LNCaP clone FGC (cell line): Measurements from ENCODE around the gene ACKR2.
A peak's percentile ranks its signal among the peaks of the same experiment; 100 is the strongest.
"Not testable (repeated sequence)": the region's sequence is repeated elsewhere in the genome, so short reads cannot be mapped to it uniquely, and the experiment has no call there.

Source experiments
- DNase-seq: peaks from one replicate; pipeline ENCODE4 v3.0.0-alpha.2; 2011; ENCODE audit warnings: low read depth
- H3K4me3 ChIP-seq: 2 replicates; pipeline ENCODE4 v1.5.1; 2011; ENCODE audit warnings: mild to moderate bottlenecking, low read depth, low read length, control low read depth
- CTCF ChIP-seq: IDR thresholded peaks from 2 replicates; pipeline ENCODE4 v1.5.1; 2012; ENCODE audit warnings: mild to moderate bottlenecking; ENCODE audit not compliant: control insufficient read depth, insufficient read depth; ENCODE audit errors: extremely low read depth

Gene ACKR2

GRCh38 chr3:42876401-42876800 lies 67.2 kb downstream of the ACKR2 start:
- no peak overlapping the region for H3K4me3 ChIP-seq
- no peak for TF ChIP-seq CTCF
- no peak for DNase-seq

- DNase-seq = no peak
- TF ChIP-seq CTCF = no peak
- no peak overlapping the region for H3K4me3 ChIP-seq
Observed at GRCh38 chr3:42876940-42877720, 67.9 kb downstream of the ACKR2 start.

- TF ChIP-seq CTCF = no peak
- H3K4me3 ChIP-seq = no peak overlapping the region
- no peak for DNase-seq
Observed at GRCh38 chr3:42877881-42878280, 68.6 kb downstream of the ACKR2 start.

GRCh38 chr3:42880183-42880582 lies 70.9 kb downstream of the ACKR2 start:
- DNase-seq = no peak
- no peak for TF ChIP-seq CTCF
- no peak overlapping the region for H3K4me3 ChIP-seq

GRCh38 chr3:42880601-42881451 lies 71.6 kb downstream of the ACKR2 start:
- TF ChIP-seq CTCF = peak; percentile 91
- peak; percentile 21 for DNase-seq
- peak overlapping the region; percentile 47 for H3K4me3 ChIP-seq

GRCh38 chr3:42883251-42883930 lies 74.1 kb downstream of the ACKR2 start:
- not testable (repeated sequence) for H3K4me3 ChIP-seq
- peak; percentile 27 for DNase-seq

GRCh38 chr3:42884324-42884723 lies 75.1 kb downstream of the ACKR2 start:
- TF ChIP-seq CTCF = no peak
- peak; percentile 7 for DNase-seq
- no peak overlapping the region for H3K4me3 ChIP-seq
